Upper lobe of right lung (tissue), 1 donor: ENCODE data around the gene RABL2B. TPM values are rescaled to one million over a fixed set of nuclear protein-coding genes. Genes with fewer than 3 reads are reported as not detected.

Experiments
- ATAC-seq: fragments of 200-7000 bp; cut with Tn5 transposase; one replicate; pipeline ENCODE4 v1.9.1; 2020; ENCODE audit warnings: mild to moderate bottlenecking, moderate library complexity
- DNase-seq: peaks from one replicate; pipeline ENCODE4 v3.0.0-alpha.2; 2020
- H3K27ac ChIP-seq: fragments of 200-600 bp; one replicate; pipeline ENCODE4 v1.8.0; 2022
- H3K27me3 ChIP-seq: fragments of 200-600 bp; one replicate; pipeline ENCODE4 v1.8.0; 2022; ENCODE audit warnings: mild to moderate bottlenecking
- H3K36me3 ChIP-seq: fragments of 200-600 bp; one replicate; pipeline ENCODE4 v1.8.0; 2022
- H3K4me1 ChIP-seq: fragments of 200-600 bp; one replicate; pipeline ENCODE4 v1.8.0; 2022
- H3K4me3 ChIP-seq: fragments of 200-600 bp; one replicate; pipeline ENCODE4 v1.8.0; 2022; ENCODE audit warnings: mild to moderate bottlenecking
- H3K9me3 ChIP-seq: fragments of 200-600 bp; one replicate; pipeline ENCODE4 v1.8.0; 2022
- intact Hi-C: fragments of 100-400 bp; cut with DNase I; formaldehyde crosslinking; loops from one replicate; pipeline ENCODE4 v1.11.0; 2022
- total RNA-seq: library from RNA; stranded (reverse); fragmentation: NEBNext Ultra II Directional; extraction: Animal tissue kit (Norgen Biotek cat#: 25700); gene quantifications from one replicate; pipeline ENCODE4 v1.2.1, GENCODE V29; 2021
- TF ChIP-seq, protein P1 (sequence below): fragments of 200-600 bp; IDR thresholded peaks from one replicate; pipeline ENCODE4 v1.8.0; 2022; ENCODE audit warnings: antibody characterized with exemption
- donor health status: DM: no; HTN: yes; CAD: no; lungs with severe emphysema.

RABL2B gene
- total RNA-seq, 1 donor from 2014 or later = 27.0 TPM

DNA sequence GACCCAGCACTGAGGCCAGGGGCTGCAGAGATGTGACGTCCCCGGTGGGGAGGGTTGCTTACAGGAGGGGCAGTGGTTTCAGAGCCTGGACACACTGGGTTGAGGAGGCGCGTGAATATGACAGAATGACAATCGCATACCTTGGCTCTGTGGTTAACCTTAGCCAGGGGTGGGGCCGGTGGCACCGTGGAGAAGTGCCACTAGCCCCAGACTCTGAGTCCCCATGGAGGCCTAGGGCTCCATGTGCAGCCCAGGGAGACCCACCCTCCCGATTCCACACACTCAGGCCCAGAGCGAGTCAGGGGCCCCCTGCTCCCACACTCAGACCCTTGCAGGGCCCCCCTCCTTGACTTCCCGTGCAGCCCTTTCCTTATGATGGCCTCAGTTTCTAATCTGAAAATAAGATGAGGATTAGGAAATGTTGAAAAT is 49.1 kb downstream of the RABL2B start:
- ATAC-seq (no peak), DNase-seq (no peak)
- peaks cover 16% of the 10 kb centered on the region for H3K4me1 ChIP-seq
- H3K27me3 ChIP-seq = no peaks in the 10 kb centered on the region
- no peaks in the 10 kb centered on the region for H3K9me3 ChIP-seq
- intact Hi-C loops = no loop called here
- no peaks in the 10 kb centered on the region for H3K36me3 ChIP-seq
- TF ChIP-seq, protein P1, sequence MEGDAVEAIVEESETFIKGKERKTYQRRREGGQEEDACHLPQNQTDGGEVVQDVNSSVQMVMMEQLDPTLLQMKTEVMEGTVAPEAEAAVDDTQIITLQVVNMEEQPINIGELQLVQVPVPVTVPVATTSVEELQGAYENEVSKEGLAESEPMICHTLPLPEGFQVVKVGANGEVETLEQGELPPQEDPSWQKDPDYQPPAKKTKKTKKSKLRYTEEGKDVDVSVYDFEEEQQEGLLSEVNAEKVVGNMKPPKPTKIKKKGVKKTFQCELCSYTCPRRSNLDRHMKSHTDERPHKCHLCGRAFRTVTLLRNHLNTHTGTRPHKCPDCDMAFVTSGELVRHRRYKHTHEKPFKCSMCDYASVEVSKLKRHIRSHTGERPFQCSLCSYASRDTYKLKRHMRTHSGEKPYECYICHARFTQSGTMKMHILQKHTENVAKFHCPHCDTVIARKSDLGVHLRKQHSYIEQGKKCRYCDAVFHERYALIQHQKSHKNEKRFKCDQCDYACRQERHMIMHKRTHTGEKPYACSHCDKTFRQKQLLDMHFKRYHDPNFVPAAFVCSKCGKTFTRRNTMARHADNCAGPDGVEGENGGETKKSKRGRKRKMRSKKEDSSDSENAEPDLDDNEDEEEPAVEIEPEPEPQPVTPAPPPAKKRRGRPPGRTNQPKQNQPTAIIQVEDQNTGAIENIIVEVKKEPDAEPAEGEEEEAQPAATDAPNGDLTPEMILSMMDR = no peak
- no peak overlapping the region for H3K27ac ChIP-seq
- no peak overlapping the region for H3K4me3 ChIP-seq

DNA sequence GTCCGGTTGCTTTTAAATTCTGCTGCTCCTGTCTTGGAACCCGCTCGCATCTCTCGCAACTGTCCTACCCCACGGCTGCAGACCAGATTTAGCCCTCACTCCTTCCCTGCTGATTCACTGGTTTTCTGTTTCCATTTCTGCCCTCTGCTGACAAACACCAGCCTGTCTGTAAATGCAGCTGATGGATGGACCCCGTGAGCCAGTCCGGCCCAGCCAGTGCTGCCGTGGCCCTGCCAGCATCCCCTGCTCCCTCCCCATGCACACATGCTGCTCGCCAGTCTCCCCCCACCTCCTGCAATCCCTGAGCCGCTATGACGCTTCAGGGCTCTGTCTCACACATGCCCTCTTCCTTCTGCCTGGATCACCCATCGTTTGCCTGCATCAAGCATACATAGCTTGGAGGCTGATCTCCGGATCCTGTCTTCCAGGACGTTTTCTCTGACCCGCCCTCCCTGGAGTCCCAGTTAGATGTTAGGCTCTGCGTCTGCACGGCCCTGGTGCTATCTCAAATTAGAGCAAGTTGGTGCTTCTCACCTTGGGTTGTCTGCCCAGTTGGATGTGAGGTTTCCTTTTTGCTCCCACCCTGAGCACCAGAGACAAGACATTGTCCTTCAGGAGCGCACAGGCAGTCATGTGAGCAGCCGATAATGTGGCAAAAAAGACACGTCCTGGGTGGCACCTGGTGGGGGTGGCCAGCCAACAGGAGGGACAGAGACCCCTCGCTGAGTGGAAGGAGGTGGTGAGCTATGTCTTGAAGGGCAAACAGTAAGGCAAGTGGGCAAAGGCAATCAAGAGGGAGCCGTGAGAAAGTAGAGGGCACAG is 49.7 kb downstream of the RABL2B start:
- no peaks in the 10 kb centered on the region for H3K27me3 ChIP-seq
- intact Hi-C loops = no loop called here
- H3K4me1 ChIP-seq = peaks cover 16% of the 10 kb centered on the region
- H3K9me3 ChIP-seq = no peaks in the 10 kb centered on the region
- TF ChIP-seq, protein P1 = no peak
- H3K27ac ChIP-seq = no peak overlapping the region
- no peak for ATAC-seq
- no peak overlapping the region for H3K4me3 ChIP-seq
- H3K36me3 ChIP-seq = no peaks in the 10 kb centered on the region
- DNase-seq = peak; percentile 55

DNA sequence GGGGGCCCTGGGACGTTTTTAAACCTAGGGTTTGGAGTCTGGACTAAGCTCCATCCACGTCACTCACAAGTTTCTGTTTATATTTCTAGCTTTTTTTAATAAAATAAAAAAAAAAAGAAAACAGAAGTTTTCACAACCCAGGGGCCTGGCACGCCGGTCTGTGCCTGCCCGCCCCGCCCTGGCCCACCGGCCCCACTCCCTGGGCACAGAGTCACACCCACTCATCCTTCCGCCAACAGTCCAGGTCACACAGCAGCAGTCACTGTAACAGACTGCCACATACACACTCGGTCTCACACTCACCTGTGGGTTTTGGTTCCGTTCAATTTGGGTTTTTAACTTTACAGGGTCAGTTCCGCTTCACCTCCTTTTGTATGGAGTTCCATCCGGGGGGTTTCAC is 50.8 kb downstream of the RABL2B start:
- ATAC-seq (no peak), DNase-seq (no peak)
- intact Hi-C loops = no loop called here
- Histone ChIP-seq H3K27me3 (no peaks in the 10 kb centered on the region), H3K9me3 (no peaks in the 10 kb centered on the region), H3K4me3 (no peak overlapping the region), H3K27ac (no peak overlapping the region), H3K4me1 (peaks cover 16% of the 10 kb centered on the region), H3K36me3 (no peaks in the 10 kb centered on the region)
- TF ChIP-seq, protein P1 = no peak

DNA sequence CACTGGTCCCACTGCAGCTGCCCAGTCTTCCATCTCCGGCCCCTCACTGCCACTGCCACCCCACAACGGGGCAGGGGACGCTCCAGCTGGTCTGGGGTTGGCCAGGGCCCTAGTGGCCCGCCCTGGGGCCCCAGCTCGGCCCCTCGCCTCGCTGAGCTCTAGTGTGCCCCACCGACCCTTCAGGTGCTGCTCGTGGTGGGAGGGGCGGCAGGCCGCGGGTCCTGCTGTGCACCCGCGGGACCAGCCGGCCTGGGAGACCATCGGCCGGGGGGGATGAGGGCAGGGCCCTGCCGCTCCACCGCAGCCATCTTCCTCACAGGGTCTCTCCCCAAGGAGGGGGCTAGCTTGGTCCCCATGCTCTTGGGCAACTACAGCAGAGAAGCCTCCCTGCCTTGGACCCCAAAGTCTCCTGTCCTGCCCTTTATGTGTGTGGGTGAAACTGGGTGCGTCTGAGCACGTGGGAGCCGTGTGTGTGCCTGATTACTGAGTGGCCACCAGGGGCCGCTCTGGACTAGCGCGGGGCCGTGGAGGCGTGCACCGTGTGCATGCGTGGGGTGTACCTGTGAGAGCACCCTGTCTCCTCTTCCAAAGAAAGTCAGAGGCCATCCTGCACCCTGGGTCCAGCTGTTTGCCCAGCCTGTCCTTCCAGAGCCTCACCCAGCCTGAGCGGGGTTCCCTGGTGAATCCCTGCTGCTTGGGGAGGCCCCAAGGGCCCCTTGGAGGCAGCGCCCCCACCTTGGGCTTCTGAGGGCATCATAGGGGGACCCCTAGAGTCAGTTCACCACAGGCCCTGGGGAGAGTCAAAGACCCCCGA is 51.4 kb downstream of the RABL2B start:
- peak; percentile 78 for DNase-seq
- Histone ChIP-seq H3K27me3 (no peaks in the 10 kb centered on the region), H3K4me1 (peaks cover 16% of the 10 kb centered on the region), H3K27ac (no peak overlapping the region), H3K36me3 (no peaks in the 10 kb centered on the region), H3K9me3 (no peaks in the 10 kb centered on the region), H3K4me3 (no peak overlapping the region)
- TF ChIP-seq, protein P1 = peak; percentile 77
- intact Hi-C loops = no loop called here
- peak; percentile 80 for ATAC-seq

DNA sequence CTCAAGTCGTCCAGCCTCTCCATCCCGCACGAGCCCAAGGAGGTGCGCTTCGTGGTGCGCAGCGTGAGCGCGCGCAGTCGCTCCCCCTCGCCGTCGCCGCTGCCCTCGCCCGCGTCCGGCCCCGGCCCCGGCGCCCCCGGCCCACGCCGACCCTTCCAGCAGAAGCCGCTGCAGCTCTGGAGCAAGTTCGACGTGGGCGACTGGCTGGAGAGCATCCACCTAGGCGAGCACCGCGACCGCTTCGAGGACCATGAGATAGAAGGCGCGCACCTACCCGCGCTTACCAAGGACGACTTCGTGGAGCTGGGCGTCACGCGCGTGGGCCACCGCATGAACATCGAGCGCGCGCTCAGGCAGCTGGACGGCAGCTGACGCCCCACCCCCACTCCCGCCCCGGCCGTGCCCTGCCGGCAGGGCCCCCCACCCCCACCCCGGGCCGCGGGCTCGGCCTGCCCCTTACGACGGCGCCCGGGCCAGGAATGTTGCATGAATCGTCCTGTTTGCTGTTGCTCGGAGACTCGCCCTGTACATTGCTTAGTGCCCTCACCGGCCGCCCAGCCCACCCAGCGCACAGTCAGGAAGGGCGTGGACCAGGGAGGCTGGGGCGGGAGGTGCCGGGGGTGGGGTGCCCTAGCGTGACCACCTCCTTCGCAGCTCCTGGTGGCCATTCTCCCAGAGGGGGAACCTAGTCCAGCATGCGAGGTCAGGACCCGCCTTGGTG is 52.3 kb downstream of the RABL2B start:
- TF ChIP-seq, protein P1 = no peak
- intact Hi-C loops = no loop called here
- H3K9me3 ChIP-seq = no peaks in the 10 kb centered on the region
- H3K36me3 ChIP-seq = no peaks in the 10 kb centered on the region
- no peak overlapping the region for H3K27ac ChIP-seq
- H3K4me1 ChIP-seq = peaks cover 16% of the 10 kb centered on the region
- peak; percentile 69 for DNase-seq
- no peaks in the 10 kb centered on the region for H3K27me3 ChIP-seq
- peak; percentile 49 for ATAC-seq
- no peak overlapping the region for H3K4me3 ChIP-seq
